Small intestine (tissue), 7 donors: Measurements from ENCODE around the gene BOLA3. TPM values are rescaled to one million over a fixed set of nuclear protein-coding genes. Genes with fewer than 3 reads are reported as not detected.

Experiments used
- DNase-seq, 2 donors: peaks; one replicate each; pipeline versions ENCODE4 v3.0.0 to v3.0.0-alpha.2; 2013
- FAIRE-seq: peaks from 2 replicates; lab custom pipeline; 2012; peaks lifted over from hg19 to GRCh38; lab: Jason Lieb, UNC
- H3K27ac ChIP-seq, 3 donors: one replicate each; pipeline ENCODE4 v1.5.1; 2013; ENCODE audit warnings: low read length in 2 of 3, mild to moderate bottlenecking in 2 of 3, control low read depth in 1 of 3, inconsistent platforms in 1 of 3, low read depth in 1 of 3, moderate library complexity in 1 of 3
- H3K27me3 ChIP-seq, 3 donors: one replicate each; pipeline ENCODE4 v1.6.1; 2013; ENCODE audit warnings: low read length in 3 of 3, inconsistent platforms in 1 of 3; ENCODE audit not compliant: control insufficient read depth in 3 of 3, insufficient read depth in 3 of 3
- H3K36me3 ChIP-seq, 3 donors: one replicate each; pipeline ENCODE4 v1.6.1; 2013; ENCODE audit warnings: low read length in 3 of 3, inconsistent platforms in 1 of 3, low read depth in 1 of 3, mild to moderate bottlenecking in 1 of 3, moderate library complexity in 1 of 3; ENCODE audit not compliant: control insufficient read depth in 3 of 3, insufficient read depth in 2 of 3
- H3K4me1 ChIP-seq, 3 donors: one replicate each; pipeline ENCODE4 v1.6.1; 2013; ENCODE audit warnings: low read length in 2 of 3, inconsistent platforms in 1 of 3, low read depth in 1 of 3, mild to moderate bottlenecking in 1 of 3, moderate library complexity in 1 of 3; ENCODE audit not compliant: control insufficient read depth in 3 of 3, insufficient read depth in 2 of 3
- H3K4me3 ChIP-seq, 3 donors: one replicate each; pipeline ENCODE4 v1.5.1; 2013; ENCODE audit warnings: low read length in 3 of 3, control low read depth in 1 of 3, inconsistent platforms in 1 of 3, low read depth in 1 of 3, mild to moderate bottlenecking in 1 of 3, moderate library complexity in 1 of 3
- H3K9me3 ChIP-seq, 2 donors: one replicate each; pipeline ENCODE4 v1.6.1; 2013; ENCODE audit warnings: low read depth in 1 of 2, low read length in 1 of 2; ENCODE audit not compliant: control insufficient read depth in 2 of 2, insufficient read depth in 1 of 2
- WGBS, 3 donors: extraction: QIAGEN DNeasy Blood & Tissue Kit; methylation state at CpG; one replicate each; pipeline ENCODE4 v1.1.7; 2013; 5-methylcytosine and 5-hydroxymethylcytosine counted together
- polyA plus RNA-seq, 4 donors: library from polyadenylated mRNA; stranded (reverse) in 3 of 4; unstranded in 1 of 4; fragments of 200-250 nt in 3 of 4; fragments of 120-200 nt in 1 of 4; gene quantifications; one replicate each; pipeline versions ENCODE4 v1.2.1 to v1.2.3, GENCODE V29; 2013
- donor health status: healthy with polysubstance abuse.
- donor health status: control.
- donor health status: control.
- donor health status: Bipolar disorder and iron deficiency.
- donor health status: healthy.

BOLA3 gene
- polyA plus RNA-seq, 4 donors = 26.4 to 75.8 (median 60.0) TPM

GRCh38 chr2:74096052-74096451 lies 51.7 kb downstream of the BOLA3 start:
- DNase-seq (peak in 1 of 2 donors; percentile 13), FAIRE-seq (no peak)
- Histone ChIP-seq H3K27me3 (no peaks in the 10 kb centered on the region), H3K27ac (no peak overlapping the region), H3K4me1 (no peaks in the 10 kb centered on the region), H3K4me3 (no peak overlapping the region), H3K36me3 (peaks cover 27 to 78% (median 29%) of the 10 kb centered on the region in 3 donors), H3K9me3 (no peaks in the 10 kb centered on the region)
- 76 to 87% (median 82%) methylated on average over 2 of the region's 2 CpGs for WGBS, 3 donors

GRCh38 chr2:74095632-74096031 lies 52.1 kb downstream of the BOLA3 start:
- H3K36me3 ChIP-seq = peaks cover 28 to 77% (median 31%) of the 10 kb centered on the region in 3 donors
- no peak overlapping the region for H3K27ac ChIP-seq
- FAIRE-seq (no peak), DNase-seq (no peak)
- no peaks in the 10 kb centered on the region for H3K4me1 ChIP-seq
- no peaks in the 10 kb centered on the region for H3K27me3 ChIP-seq
- no peaks in the 10 kb centered on the region for H3K9me3 ChIP-seq
- H3K4me3 ChIP-seq = no peak overlapping the region
- WGBS, 3 donors = 70 to 79% (median 78%) methylated on average over 3 of the region's 3 CpGs

- H3K27me3 ChIP-seq = no peaks in the 10 kb centered on the region
- 90 to 97% (median 91%) methylated on average over 7 of the region's 7 CpGs for WGBS, 3 donors
- peaks cover 26 to 77% (median 27%) of the 10 kb centered on the region in 3 donors for H3K36me3 ChIP-seq
- DNase-seq (no peak), FAIRE-seq (no peak)
- H3K9me3 ChIP-seq = no peaks in the 10 kb centered on the region
- H3K27ac ChIP-seq = no peak overlapping the region
- no peak overlapping the region for H3K4me3 ChIP-seq
- no peaks in the 10 kb centered on the region for H3K4me1 ChIP-seq
Measured at GRCh38 chr2:74094291-74094690, 53.4 kb downstream of the BOLA3 start.

- Histone ChIP-seq H3K27ac (no peak overlapping the region), H3K36me3 (peaks cover 21 to 75% (median 29%) of the 10 kb centered on the region in 3 donors), H3K4me1 (no peaks in the 10 kb centered on the region), H3K27me3 (no peaks in the 10 kb centered on the region), H3K9me3 (no peaks in the 10 kb centered on the region), H3K4me3 (no peak overlapping the region)
- FAIRE-seq (no peak), DNase-seq (no peak)
- 85 to 95% (median 89%) methylated on average over 6 of the region's 6 CpGs for whole genome bisulfite sequencing, 3 donors
Measured at GRCh38 chr2:74093840-74094239, 53.9 kb downstream of the BOLA3 start.

- Histone ChIP-seq H3K27ac (no peak overlapping the region), H3K4me1 (no peaks in the 10 kb centered on the region), H3K9me3 (no peaks in the 10 kb centered on the region), H3K27me3 (no peaks in the 10 kb centered on the region), H3K36me3 (peaks cover 19 to 75% (median 26%) of the 10 kb centered on the region in 3 donors), H3K4me3 (no peak overlapping the region)
- FAIRE-seq (no peak), DNase-seq (no peak)
- WGBS, 3 donors = 88 to 94% (median 89%) methylated on average over 13 of the region's 13 CpGs
Measured at GRCh38 chr2:74093426-74093825, 54.3 kb downstream of the BOLA3 start.

GRCh38 chr2:74092275-74092674 lies 55.4 kb downstream of the BOLA3 start:
- Histone ChIP-seq H3K4me3 (no peak overlapping the region), H3K36me3 (peaks cover 19 to 80% (median 25%) of the 10 kb centered on the region in 3 donors), H3K27me3 (no peaks in the 10 kb centered on the region), H3K9me3 (no peaks in the 10 kb centered on the region), H3K4me1 (no peaks in the 10 kb centered on the region), H3K27ac (no peak overlapping the region)
- DNase-seq (no peak), FAIRE-seq (no peak)
- 84 to 91% (median 90%) methylated on average over 7 of the region's 7 CpGs for WGBS, 3 donors

GRCh38 chr2:74091391-74091790 lies 56.3 kb downstream of the BOLA3 start:
- Histone ChIP-seq H3K9me3 (no peaks in the 10 kb centered on the region), H3K27me3 (no peaks in the 10 kb centered on the region), H3K4me3 (no peak overlapping the region), H3K4me1 (no peaks in the 10 kb centered on the region), H3K27ac (no peak overlapping the region), H3K36me3 (peaks cover 19 to 79% (median 25%) of the 10 kb centered on the region in 3 donors)
- DNase-seq (no peak), FAIRE-seq (no peak)
- 94 to 97% (median 96%) methylated on average over 3 of the region's 3 CpGs for WGBS, 3 donors

GRCh38 chr2:74089816-74090745 lies 57.6 kb downstream of the BOLA3 start:
- DNase-seq (no peak), FAIRE-seq (no peak)
- Histone ChIP-seq H3K36me3 (peaks cover 20 to 85% (median 27%) of the 10 kb centered on the region in 3 donors), H3K4me1 (no peaks in the 10 kb centered on the region), H3K27ac (no peak overlapping the region), H3K4me3 (no peak overlapping the region), H3K9me3 (no peaks in the 10 kb centered on the region), H3K27me3 (no peaks in the 10 kb centered on the region)
- WGBS, 3 donors = 94 to 98% (median 96%) methylated on average over 26 of the region's 26 CpGs
